HL-60 (cell line): ENCODE results near the gene MAP2.

Experiments
- DNase-seq, 2 experiments: peaks; one replicate each; pipeline ENCODE4 v3.0.0-alpha.2; 2010 to 2020; ENCODE audit warnings: low read depth in 1 of 2, low spot score in 1 of 2
- H3K27ac ChIP-seq: fragments of 250-450 bp; sonication (Bioruptor Pico); replicated peaks from 2 replicates; pipeline ENCODE4 v1.5.1; 2020; ENCODE audit warnings: mild to moderate bottlenecking, moderate library complexity
- H3K27me3 ChIP-seq: fragments of 250-450 bp; sonication (Bioruptor Pico); 2 replicates; pipeline ENCODE4 v1.5.1; 2021; ENCODE audit warnings: mild to moderate bottlenecking, moderate library complexity; ENCODE audit not compliant: insufficient read depth, poor library complexity, severe bottlenecking
- H3K4me3 ChIP-seq: replicated peaks from 2 replicates; pipeline ENCODE4 v1.5.1; 2011; ENCODE audit warnings: mild to moderate bottlenecking, control low read depth, low read length; ENCODE audit not compliant: insufficient read depth
- GABPA ChIP-seq: IDR thresholded peaks from 2 replicates; pipeline ENCODE4 v1.6.1; 2012; ENCODE audit warnings: low read depth
- POLR2AphosphoS5 ChIP-seq: IDR thresholded peaks from 2 replicates; pipeline ENCODE4 v1.6.1; 2012; ENCODE audit warnings: low read depth
- SPI1 ChIP-seq: IDR thresholded peaks from 2 replicates; pipeline ENCODE4 v1.6.1; 2012; ENCODE audit warnings: low read depth, mild to moderate bottlenecking, borderline replicate concordance
- TF ChIP-seq, protein P1 (sequence below): IDR thresholded peaks from one replicate; pipeline ENCODE4 v1.5.1; 2011; ENCODE audit warnings: low read length, control low read depth, inconsistent platforms; ENCODE audit not compliant: insufficient read depth
- TF ChIP-seq, protein P2 (sequence below): IDR thresholded peaks from 2 replicates; pipeline ENCODE4 v1.6.1; 2012; ENCODE audit warnings: low read depth; ENCODE audit not compliant: insufficient replicate concordance

The MAP2 gene

DNA sequence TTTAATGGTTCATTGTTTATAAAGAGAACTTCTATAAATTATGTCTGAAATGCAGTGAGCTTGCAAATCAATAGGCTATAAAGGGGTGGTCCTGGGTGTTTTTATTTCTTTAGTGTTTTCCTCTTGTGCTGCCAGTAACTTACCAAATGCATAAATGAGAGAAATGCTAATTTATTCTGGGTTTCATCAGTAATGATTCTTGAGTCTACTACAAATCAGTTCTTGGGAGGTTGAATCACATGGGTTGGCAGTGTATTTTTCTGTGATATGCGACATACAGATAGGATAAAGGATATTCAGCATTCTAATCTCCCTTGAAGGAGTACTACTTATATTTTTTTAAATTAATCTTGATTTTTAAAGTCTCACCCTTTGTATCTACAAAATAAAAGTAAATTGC is 177.7 kb downstream of the MAP2 start:
- no peak for DNase-seq
- no peak for TF ChIP-seq POLR2AphosphoS5
- TF ChIP-seq, protein P1, sequence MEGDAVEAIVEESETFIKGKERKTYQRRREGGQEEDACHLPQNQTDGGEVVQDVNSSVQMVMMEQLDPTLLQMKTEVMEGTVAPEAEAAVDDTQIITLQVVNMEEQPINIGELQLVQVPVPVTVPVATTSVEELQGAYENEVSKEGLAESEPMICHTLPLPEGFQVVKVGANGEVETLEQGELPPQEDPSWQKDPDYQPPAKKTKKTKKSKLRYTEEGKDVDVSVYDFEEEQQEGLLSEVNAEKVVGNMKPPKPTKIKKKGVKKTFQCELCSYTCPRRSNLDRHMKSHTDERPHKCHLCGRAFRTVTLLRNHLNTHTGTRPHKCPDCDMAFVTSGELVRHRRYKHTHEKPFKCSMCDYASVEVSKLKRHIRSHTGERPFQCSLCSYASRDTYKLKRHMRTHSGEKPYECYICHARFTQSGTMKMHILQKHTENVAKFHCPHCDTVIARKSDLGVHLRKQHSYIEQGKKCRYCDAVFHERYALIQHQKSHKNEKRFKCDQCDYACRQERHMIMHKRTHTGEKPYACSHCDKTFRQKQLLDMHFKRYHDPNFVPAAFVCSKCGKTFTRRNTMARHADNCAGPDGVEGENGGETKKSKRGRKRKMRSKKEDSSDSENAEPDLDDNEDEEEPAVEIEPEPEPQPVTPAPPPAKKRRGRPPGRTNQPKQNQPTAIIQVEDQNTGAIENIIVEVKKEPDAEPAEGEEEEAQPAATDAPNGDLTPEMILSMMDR: no peak
- TF ChIP-seq, protein P2, sequence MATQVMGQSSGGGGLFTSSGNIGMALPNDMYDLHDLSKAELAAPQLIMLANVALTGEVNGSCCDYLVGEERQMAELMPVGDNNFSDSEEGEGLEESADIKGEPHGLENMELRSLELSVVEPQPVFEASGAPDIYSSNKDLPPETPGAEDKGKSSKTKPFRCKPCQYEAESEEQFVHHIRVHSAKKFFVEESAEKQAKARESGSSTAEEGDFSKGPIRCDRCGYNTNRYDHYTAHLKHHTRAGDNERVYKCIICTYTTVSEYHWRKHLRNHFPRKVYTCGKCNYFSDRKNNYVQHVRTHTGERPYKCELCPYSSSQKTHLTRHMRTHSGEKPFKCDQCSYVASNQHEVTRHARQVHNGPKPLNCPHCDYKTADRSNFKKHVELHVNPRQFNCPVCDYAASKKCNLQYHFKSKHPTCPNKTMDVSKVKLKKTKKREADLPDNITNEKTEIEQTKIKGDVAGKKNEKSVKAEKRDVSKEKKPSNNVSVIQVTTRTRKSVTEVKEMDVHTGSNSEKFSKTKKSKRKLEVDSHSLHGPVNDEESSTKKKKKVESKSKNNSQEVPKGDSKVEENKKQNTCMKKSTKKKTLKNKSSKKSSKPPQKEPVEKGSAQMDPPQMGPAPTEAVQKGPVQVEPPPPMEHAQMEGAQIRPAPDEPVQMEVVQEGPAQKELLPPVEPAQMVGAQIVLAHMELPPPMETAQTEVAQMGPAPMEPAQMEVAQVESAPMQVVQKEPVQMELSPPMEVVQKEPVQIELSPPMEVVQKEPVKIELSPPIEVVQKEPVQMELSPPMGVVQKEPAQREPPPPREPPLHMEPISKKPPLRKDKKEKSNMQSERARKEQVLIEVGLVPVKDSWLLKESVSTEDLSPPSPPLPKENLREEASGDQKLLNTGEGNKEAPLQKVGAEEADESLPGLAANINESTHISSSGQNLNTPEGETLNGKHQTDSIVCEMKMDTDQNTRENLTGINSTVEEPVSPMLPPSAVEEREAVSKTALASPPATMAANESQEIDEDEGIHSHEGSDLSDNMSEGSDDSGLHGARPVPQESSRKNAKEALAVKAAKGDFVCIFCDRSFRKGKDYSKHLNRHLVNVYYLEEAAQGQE: no peak
- TF ChIP-seq SPI1: no peak
- no peak for TF ChIP-seq GABPA
- Histone ChIP-seq H3K27me3 (no peaks in the 10 kb centered on the region), H3K27ac (no peak overlapping the region), H3K4me3 (no peak overlapping the region)

DNA sequence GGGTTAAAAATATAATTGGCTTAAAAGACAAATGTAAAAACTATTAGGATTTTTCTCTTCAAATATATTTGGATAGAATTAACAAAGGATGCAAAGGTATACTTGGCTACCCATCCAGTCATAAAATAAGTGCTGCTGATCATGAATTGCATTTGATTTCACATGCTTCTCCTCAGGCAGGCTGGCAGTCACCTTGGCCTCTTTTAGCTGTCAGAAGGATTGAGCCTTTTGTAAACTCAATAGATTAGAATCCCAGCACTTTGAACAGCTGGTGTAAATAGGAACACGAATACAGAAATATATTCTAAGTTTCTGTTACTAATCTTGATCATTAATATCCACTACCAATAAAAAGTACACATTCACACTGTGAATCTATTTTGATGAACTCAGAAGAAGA is 178.4 kb downstream of the MAP2 start:
- no peaks in the 10 kb centered on the region for H3K27me3 ChIP-seq
- no peak overlapping the region for H3K4me3 ChIP-seq
- no peak for DNase-seq
- no peak for TF ChIP-seq GABPA
- TF ChIP-seq, protein P2: no peak
- no peak for TF ChIP-seq SPI1
- H3K27ac ChIP-seq: no peak overlapping the region

DNA sequence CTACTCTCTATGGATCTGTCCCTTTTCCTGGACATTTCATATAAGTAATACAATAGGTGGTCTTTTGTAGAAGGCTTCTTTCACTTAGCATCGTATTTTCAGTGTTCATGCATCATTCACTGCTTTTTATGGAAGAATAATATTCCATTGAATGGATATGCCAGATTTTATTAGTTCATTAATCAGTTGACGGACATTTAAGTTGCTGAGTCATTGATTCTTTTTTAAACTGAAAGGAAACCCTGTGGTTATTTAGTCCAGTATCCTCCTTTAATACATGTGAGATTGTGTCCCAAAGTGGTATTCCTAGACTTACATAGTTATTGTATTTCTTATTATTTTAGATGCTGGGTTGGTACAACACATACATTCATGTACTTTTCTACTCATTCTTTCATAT is 185.7 kb downstream of the MAP2 start:
- TF ChIP-seq GABPA (no peak), SPI1 (no peak), POLR2AphosphoS5 (no peak)
- TF ChIP-seq, protein P2: no peak
- TF ChIP-seq, protein P1: no peak
- Histone ChIP-seq H3K27me3 (no peaks in the 10 kb centered on the region), H3K4me3 (no peak overlapping the region), H3K27ac (no peak overlapping the region)
- DNase-seq: no peak

DNA sequence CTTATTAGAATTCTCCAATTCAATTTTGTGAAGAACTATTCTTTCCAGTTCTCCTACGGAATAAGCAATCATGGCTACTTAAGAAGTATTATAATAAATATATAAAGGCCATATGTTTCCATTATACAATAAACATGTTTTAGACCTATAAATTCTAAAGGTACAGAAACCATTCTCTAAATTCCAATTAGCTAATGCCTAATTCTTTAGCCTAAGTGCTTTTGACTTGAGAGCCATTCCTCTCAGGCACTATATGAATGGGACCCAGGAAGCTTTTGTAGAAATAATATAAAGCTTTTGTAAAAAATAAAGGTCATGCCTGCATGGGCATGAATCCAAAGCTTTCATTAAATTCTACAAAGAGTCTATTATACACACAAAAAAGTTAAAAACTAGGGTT is 186.8 kb downstream of the MAP2 start:
- no peak overlapping the region for H3K27ac ChIP-seq
- TF ChIP-seq, protein P2: no peak
- TF ChIP-seq, protein P1: no peak
- DNase-seq: no peak
- H3K27me3 ChIP-seq: no peaks in the 10 kb centered on the region
- H3K4me3 ChIP-seq: no peak overlapping the region
